Uterus (tissue), 4 donors: ENCODE results near the gene MTUS2. TPM values are rescaled to one million over a fixed set of nuclear protein-coding genes. Genes with fewer than 3 reads are reported as not detected.

Experiments used
- DNase-seq, 2 donors: peaks; one replicate each; pipeline ENCODE4 v3.0.0-alpha.2; 2019 to 2020
- H3K27ac ChIP-seq, 2 donors: fragments of 200-600 bp; sonication (generic); 1 replicate in 1 of 2; 2 replicates in 1 of 2; pipeline ENCODE4 v1.5.1; 2016 to 2018
- H3K27me3 ChIP-seq, 2 donors: fragments of 200-600 bp; sonication (generic); one replicate each; pipeline ENCODE4 v1.5.1; 2018 to 2019; ENCODE audit warnings: control low read depth in 1 of 2
- H3K36me3 ChIP-seq, 2 donors: fragments of 200-600 bp; sonication (generic); one replicate each; pipeline ENCODE4 v1.5.1; 2019; ENCODE audit warnings: control low read depth in 1 of 2
- H3K4me1 ChIP-seq, 2 donors: fragments of 200-600 bp; sonication (generic); one replicate each; pipeline ENCODE4 v1.5.1; 2018 to 2019; ENCODE audit warnings: control low read depth in 1 of 2
- H3K4me3 ChIP-seq, 2 donors: fragments of 200-600 bp; sonication (generic); 1 replicate in 1 of 2; 2 replicates in 1 of 2; pipeline ENCODE4 v1.5.1; 2018 to 2019; ENCODE audit warnings: mild to moderate bottlenecking in 1 of 2
- H3K9me3 ChIP-seq, 2 donors: fragments of 200-600 bp; sonication (generic); one replicate each; pipeline ENCODE4 v1.5.1; 2019; ENCODE audit warnings: control low read depth in 1 of 2
- POLR2A ChIP-seq, 2 donors: fragments of 450-650 bp; IDR thresholded peaks; one replicate each; pipeline ENCODE4 v1.6.1; 2016; ENCODE audit warnings: antibody characterized with exemption in 2 of 2, mild to moderate bottlenecking in 1 of 2, moderate library complexity in 1 of 2
- intact Hi-C: fragments of 100-400 bp; cut with DNase I; formaldehyde crosslinking; loops from one replicate; pipeline ENCODE4 v1.15.1; 2023; ENCODE audit warnings: low total_unique reads
- total RNA-seq, 4 donors: library from RNA; depleted of rRNA in 3 of 4; stranded (reverse); fragments of >200 nt in 3 of 4; gene quantifications; one replicate each; pipeline versions ENCODE4 v1.1.0 to v1.2.4, GENCODE V29; 2014 to 2023
- TF ChIP-seq, protein P1 (sequence below), 4 experiments: fragments of 200-600 bp in 2 of 4; fragments of 450-650 bp in 2 of 4; sonication (generic) in 2 of 4; IDR thresholded peaks; one replicate each; pipeline ENCODE4 v1.5.1; 2016 to 2019; ENCODE audit warnings: antibody characterized with exemption in 4 of 4, mild to moderate bottlenecking in 2 of 4, moderate library complexity in 1 of 4
- donor health status: DM: yes; HTN: yes; CAD: no.

MTUS2 gene
- total RNA-seq, 4 donors from 2014 or later = 0.26 to 4.0 (median 3.6) TPM; not detected in 1

DNA sequence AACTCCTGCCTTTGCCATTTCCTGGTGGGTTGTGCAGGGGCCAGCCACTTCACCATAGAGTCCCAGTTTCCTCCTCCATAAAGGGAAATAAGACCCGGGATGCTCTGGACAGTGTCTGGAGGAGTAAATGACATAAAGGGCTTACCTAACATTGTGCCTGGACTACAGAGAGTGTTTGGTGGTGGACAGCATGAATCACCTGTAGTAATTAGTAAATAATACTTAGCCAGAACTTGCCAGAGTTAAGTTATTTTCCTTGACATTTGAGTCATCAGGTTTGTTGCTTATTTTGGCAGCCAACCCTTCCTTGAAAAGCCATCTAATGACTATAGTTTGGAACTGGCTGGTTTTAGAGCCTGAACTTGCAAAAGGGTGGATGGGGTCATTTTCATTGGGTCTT lies 616.2 kb downstream of the MTUS2 start:
- Histone ChIP-seq H3K36me3 (no peaks in the 10 kb centered on the region), H3K9me3 (no peaks in the 10 kb centered on the region), H3K4me3 (no peak overlapping the region), H3K4me1 (peaks cover 3 to 11% of the 10 kb centered on the region in 2 donors), H3K27ac (peak overlapping the region; percentile 73 to 82), H3K27me3 (no peaks in the 10 kb centered on the region)
- intact Hi-C loops = no loop called here
- no peak for TF ChIP-seq POLR2A (IDR thresholded peaks at IDR 0.05)
- TF ChIP-seq, protein P1, sequence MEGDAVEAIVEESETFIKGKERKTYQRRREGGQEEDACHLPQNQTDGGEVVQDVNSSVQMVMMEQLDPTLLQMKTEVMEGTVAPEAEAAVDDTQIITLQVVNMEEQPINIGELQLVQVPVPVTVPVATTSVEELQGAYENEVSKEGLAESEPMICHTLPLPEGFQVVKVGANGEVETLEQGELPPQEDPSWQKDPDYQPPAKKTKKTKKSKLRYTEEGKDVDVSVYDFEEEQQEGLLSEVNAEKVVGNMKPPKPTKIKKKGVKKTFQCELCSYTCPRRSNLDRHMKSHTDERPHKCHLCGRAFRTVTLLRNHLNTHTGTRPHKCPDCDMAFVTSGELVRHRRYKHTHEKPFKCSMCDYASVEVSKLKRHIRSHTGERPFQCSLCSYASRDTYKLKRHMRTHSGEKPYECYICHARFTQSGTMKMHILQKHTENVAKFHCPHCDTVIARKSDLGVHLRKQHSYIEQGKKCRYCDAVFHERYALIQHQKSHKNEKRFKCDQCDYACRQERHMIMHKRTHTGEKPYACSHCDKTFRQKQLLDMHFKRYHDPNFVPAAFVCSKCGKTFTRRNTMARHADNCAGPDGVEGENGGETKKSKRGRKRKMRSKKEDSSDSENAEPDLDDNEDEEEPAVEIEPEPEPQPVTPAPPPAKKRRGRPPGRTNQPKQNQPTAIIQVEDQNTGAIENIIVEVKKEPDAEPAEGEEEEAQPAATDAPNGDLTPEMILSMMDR (IDR thresholded peaks at IDR 0.05) = no peak
- peak in 1 of 2 donors; percentile 67 for DNase-seq

DNA sequence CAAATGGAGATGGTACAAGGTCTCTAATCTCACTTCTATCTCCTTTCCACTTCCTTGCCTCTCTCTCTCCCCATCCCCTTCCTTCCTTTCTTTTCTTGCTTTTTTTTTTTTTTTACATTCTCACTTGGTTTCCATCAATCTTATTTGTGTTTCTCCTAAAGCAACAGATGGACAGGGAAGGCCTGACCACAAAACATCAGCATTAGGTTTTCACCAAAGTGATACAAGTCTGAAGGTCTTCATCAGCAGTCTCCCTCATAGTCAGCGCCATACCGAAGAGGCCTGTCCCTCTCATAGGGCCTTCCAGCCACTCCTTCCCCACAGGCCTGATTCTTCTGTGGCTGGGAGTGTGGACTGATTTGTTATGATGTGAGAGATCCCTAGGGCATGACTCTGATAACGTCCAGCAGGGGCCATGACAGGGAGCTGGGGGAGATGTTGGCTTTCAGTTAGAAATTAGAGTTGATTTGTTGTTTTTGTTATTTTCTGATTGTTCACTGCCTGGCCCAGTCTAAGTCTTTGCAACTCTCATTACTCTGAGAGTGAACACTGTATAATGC lies 616.7 kb downstream of the MTUS2 start:
- no peak for TF ChIP-seq POLR2A (IDR thresholded peaks at IDR 0.05)
- TF ChIP-seq, protein P1 (IDR thresholded peaks at IDR 0.05) = no peak
- Histone ChIP-seq H3K4me1 (peaks cover 3 to 11% of the 10 kb centered on the region in 2 donors), H3K4me3 (no peak overlapping the region), H3K36me3 (no peaks in the 10 kb centered on the region), H3K27ac (peak overlapping the region; percentile 73 to 82), H3K9me3 (no peaks in the 10 kb centered on the region), H3K27me3 (no peaks in the 10 kb centered on the region)
- intact Hi-C loops = no loop called here
- DNase-seq = no peak

DNA sequence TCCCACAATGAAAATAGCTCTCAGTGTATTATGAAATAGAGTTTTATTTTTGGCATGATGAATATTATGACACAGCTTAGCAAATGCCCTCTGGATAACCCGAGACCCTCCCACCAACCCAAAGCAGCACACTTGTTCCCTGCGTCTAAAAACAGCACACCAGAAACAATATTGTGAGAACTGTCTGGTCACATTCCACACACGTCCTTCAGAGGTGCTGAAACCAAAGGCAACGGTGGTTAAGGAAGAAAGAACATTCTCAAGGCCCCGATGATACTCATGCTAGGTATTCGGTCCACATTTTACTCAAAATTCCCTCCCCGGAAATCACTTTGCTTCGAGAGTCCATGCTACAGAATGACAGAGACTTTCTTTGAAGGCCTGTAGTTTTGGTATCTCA lies 618.6 kb downstream of the MTUS2 start:
- intact Hi-C loops = no loop called here
- TF ChIP-seq, protein P1 (IDR thresholded peaks at IDR 0.05) = no peak
- no peak for TF ChIP-seq POLR2A (IDR thresholded peaks at IDR 0.05)
- Histone ChIP-seq H3K27me3 (no peaks in the 10 kb centered on the region), H3K27ac (peak overlapping the region; percentile 11 to 14), H3K4me1 (peaks cover 3 to 11% of the 10 kb centered on the region in 2 donors), H3K36me3 (no peaks in the 10 kb centered on the region), H3K4me3 (no peak overlapping the region), H3K9me3 (no peaks in the 10 kb centered on the region)
- no peak for DNase-seq

DNA sequence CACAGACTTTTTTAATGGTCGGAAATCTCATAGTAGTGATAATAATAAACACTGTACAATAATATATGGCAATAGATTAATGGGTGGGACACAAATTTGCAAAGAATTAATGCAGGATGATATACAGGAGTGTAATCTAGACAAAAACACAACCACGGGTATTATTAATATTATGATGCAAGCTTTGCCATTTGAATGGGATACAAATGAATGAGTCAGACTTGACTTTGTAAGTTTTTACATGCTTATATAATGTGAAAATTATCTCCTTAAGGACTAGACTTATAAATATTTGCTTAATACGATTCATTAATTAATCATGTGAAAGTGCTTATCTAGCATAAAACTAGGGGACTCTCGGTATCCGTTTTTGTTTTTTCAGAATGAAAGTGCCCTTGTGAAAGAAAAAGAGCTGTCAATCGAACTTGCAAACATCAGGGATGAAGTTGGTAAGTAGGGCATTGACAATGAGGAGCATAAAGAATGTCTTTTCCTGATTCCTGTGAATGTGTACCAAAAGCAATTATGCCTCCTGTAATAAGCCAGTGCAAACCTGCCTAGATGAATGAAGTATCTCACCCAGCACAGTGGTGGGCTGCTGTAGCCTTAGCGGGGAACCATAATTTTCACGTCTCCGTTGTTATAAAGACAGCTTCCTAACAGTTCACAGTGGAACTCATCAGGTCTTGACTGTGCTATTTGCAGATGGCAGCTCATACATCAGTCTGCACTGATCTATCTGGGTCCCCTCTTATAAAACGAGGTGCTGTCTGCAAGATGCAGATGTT lies 619.7 kb downstream of the MTUS2 start:
- TF ChIP-seq POLR2A (IDR thresholded peaks at IDR 0.05) = no peak
- TF ChIP-seq, protein P1 (IDR thresholded peaks at IDR 0.05) = no peak
- DNase-seq = no peak
- Histone ChIP-seq H3K4me3 (no peak overlapping the region), H3K4me1 (peaks cover 3 to 11% of the 10 kb centered on the region in 2 donors), H3K36me3 (no peaks in the 10 kb centered on the region), H3K27me3 (no peaks in the 10 kb centered on the region), H3K27ac (no peak overlapping the region), H3K9me3 (no peaks in the 10 kb centered on the region)
- intact Hi-C loops = no loop called here

DNA sequence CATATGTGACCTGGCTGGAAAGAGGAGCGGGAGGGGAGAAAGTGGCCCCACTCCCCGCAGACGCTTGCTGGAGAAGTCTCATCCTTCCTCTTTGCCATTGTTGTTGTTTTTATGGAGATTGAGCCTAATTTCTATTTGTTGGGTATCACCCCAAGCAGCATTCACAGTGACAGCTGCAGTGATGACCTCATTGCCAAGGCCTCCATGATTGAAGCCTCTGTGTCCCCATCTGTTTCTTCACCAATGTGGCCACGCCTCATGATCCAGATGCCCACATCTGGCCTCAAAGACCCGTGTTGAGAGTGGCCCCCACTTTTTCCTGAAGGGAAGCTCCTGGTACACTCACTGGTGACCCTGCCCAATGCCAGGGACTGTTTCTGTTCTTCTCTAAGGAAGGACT lies 621.2 kb downstream of the MTUS2 start:
- no peak overlapping the region for H3K27ac ChIP-seq
- peaks cover 0 to 3% of the 10 kb centered on the region in 2 donors for H3K4me1 ChIP-seq
- H3K27me3 ChIP-seq = no peaks in the 10 kb centered on the region
- H3K9me3 ChIP-seq = no peaks in the 10 kb centered on the region
- no peak for DNase-seq
- no peak overlapping the region for H3K4me3 ChIP-seq
- intact Hi-C loops = no loop called here
- TF ChIP-seq, protein P1 (IDR thresholded peaks at IDR 0.05) = no peak
- TF ChIP-seq POLR2A (IDR thresholded peaks at IDR 0.05) = no peak
- H3K36me3 ChIP-seq = no peaks in the 10 kb centered on the region
